NCI-H2196 treated with DMSO at 0.1 percent for 48 hours (cell line): Measurements from ENCODE around the gene DNAJB9.
"Not testable (repeated sequence)": the region's sequence is repeated elsewhere in the genome, so short reads cannot be mapped to it uniquely, and the experiment has no call there.

Experiments
- DNase-seq: peaks from one replicate; lab custom pipeline; 2025; ENCODE audit not compliant: unreplicated experiment; lab: John Stamatoyannopoulos, UW

The DNAJB9 gene

DNA sequence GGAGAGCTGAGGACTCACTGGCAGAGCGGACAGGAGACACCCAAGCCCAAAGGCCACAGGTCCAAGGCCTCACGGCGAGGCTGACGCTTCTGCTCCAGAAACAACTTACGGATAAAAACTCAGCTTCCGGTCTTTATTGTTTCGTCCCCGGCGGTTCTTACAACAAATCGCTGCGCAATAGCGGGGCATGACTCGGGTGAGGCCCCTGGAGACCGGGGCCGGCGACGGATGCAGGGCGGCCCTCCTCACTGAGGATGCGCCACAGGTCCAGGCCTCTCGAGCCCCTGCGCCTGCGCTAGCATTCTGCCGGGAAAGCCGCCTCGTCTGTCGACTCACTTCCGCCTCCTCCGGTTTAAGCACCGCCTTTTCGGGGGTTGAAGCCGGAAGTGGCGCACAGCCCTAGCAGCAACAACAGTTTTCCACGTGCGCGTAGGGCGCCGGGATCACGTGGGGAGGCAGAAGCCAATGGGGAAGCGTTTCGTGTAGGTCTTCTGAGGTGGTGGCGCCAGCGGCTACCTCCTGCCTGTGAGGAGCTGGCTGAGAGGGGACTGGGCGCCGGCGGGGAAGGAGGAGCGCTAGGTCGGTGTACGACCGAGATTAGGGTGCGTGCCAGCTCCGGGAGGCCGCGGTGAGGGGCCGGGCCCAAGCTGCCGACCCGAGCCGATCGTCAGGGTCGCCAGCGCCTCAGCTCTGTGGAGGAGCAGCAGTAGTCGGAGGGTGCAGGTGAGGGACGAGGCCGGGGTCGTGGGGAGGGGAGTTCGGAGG, at the start of gene DNAJB9, which contains the start of gene THAP5:
Gene DNAJB9, plus strand, starts transcription at position 494 of the 765 bp plus-strand sequence. CDS start 1,853 bp downstream, outside the sequence.
Gene THAP5, minus strand, starts transcription at position 326 of the 765 bp plus-strand sequence. Its CDS starts 137 bp downstream, at position 189.
- DNase-seq = peak; percentile 98

GRCh38 chr7:108522780-108523179, 46.9 kb upstream of the DNAJB9 start:
- DNase-seq = no peak

GRCh38 chr7:108525327-108525984, 44.2 kb upstream of the DNAJB9 start:
- DNase-seq = no peak

DNA sequence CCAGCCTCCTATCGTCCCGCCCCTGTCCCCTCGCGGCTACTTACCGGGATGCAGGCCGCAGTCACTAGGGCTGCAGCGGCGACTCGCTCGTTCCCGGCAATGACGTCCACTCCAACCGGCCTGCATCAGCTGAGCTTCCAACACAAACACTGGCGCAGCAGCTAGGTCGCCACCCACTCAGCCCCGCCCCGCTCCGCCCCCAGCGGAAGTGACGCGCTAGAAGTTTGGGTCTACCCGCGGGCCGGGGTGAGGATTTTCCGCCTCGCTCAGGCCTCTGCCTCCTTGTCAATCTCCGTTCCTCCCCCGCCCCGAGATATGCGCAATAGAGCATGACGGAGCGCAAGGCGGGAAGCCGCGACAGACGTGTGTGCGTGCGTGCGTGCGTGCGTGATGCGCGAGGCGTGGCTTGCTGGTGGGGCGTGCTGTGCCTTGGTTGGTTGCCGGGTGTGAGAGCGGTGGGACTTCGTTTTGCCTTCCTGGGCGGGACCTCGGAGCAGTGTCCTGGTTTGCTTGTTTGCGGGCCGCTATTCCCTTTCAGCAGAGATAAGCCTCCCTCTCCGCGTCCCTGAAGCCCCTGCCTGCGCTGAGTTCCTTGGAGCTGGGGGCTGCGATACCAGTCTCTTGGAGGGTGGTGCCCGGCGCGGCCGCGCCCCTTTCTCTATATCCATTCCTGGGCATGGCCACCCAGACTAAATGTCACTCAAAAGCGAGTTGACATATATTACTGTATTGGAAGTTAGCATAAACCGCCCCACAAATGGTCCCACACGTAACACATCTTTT, 43.5 kb upstream of the DNAJB9 start, which contains the start of gene PNPLA8:
Gene PNPLA8, minus strand, starts transcription at position 151 of the 783 bp plus-strand sequence. CDS start 10,644 bp downstream, outside the sequence.
- peak; percentile 97 for DNase-seq

GRCh38 chr7:108526768-108527017, 43.0 kb upstream of the DNAJB9 start:
- no peak for DNase-seq

DNA sequence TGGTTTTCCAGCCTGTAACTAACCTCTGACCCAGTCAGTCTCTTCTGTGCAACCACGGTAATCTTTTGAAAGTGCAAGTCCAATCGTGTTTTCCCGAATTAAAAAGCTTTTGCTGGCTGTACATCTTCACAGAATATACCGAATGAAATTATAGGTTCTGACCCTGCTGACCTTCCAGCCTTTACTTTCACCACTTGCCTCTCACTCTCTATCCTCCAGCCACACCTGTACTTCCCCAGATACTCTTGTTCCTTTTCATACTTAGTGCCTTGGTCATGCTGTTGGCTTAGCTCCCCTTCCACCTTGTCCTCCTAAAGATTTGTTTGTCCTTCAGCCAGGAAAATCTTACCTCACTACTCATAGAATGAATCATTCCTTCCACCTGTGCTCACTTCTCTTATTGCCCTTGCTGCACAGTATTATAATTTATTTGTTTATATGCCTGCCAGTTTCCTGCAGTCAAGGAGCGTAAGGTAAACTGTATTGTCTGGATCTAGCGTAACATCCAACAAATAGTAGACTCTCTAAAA, 41.4 kb upstream of the DNAJB9 start:
- peak; percentile 22 for DNase-seq

DNA sequence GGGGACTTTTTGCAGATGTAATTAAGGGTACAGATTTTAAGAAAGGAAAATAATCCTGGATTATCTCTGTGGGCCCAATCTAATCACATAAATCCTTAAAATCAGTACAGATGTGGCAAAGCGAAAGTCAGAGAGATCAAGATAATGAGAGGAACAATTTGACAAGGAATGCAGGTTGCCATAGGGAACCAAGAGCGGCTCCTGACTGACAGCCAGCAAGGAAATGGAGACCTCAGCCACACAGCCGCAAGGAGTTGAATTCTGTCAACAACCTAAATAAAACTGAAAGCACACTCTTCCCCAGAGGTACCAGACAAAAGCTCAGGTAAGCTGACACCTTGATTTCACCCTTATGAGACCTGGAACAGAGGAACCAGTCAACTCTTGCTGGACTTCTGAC, 40.3 kb upstream of the DNAJB9 start:
- peak; percentile 45 for DNase-seq

DNA sequence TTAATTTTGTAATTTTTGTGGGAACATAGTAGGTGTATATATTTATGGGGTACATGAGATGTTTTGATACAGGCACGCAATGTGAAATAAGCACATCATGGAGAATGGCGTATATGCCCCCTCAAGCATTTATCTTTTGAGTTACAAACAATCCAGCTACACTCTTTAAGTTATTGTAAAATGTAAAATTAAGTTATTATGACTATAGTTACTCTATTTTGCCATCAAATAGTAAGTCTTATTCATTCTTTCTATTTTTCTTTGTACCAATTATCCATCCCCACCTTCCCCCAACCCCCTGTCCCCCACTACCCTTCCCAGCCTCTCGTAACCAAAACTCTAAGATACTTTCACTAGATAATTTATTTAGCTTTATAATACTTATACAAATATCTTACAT, 36.0 kb upstream of the DNAJB9 start:
- no peak for DNase-seq

DNA sequence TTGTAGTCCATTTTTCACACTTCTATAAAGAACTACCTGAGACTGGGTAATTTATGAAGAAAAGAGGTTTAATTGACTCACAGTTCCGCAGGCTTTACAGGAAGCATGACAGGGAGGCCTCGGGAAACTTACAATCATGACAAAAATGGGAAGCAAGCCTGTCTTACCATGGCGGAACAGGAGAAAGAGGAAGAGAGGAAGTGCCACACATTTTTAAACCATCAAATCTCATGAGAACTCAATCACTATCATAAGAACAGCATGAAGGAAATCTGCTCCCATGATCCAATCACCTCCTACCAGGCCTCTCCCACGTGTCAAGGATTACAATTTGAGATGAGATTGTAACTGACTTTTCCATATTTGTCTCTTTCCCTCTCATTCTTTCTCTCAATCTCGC, 34.4 kb upstream of the DNAJB9 start:
- no peak for DNase-seq

- no peak for DNase-seq
Observed at GRCh38 chr7:108535744-108536143, 33.9 kb upstream of the DNAJB9 start.

- no peak for DNase-seq
Observed at GRCh38 chr7:108537229-108537628, 32.4 kb upstream of the DNAJB9 start.

GRCh38 chr7:108538236-108538635, 31.4 kb upstream of the DNAJB9 start:
- DNase-seq = not testable (repeated sequence)

DNA sequence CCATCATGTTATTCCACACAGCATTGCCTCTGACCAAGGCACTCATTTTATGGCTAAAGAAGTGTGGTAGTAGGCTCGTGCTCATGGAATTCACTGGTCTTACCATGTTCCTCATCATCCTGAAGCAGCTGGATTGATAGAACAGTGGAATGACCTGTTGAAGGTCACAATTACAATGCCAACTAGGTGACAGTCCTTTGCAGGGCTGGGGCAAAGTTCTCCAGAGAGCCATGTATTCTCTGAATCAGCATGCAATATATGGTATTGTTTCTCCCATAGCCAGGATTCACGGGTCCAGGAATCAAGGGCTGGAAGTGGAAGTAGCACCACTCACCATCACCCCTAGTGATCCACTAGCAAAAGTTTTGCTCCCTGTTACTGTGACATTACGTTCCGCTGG, 31.0 kb upstream of the DNAJB9 start:
- DNase-seq = not testable (repeated sequence)

GRCh38 chr7:108541478-108541877, 28.2 kb upstream of the DNAJB9 start:
- no peak for DNase-seq

- DNase-seq = not testable (repeated sequence)
Observed at GRCh38 chr7:108548141-108548896, 21.4 kb upstream of the DNAJB9 start.

- DNase-seq = not testable (repeated sequence)
Observed at GRCh38 chr7:108556665-108557064, 13.0 kb upstream of the DNAJB9 start.

DNA sequence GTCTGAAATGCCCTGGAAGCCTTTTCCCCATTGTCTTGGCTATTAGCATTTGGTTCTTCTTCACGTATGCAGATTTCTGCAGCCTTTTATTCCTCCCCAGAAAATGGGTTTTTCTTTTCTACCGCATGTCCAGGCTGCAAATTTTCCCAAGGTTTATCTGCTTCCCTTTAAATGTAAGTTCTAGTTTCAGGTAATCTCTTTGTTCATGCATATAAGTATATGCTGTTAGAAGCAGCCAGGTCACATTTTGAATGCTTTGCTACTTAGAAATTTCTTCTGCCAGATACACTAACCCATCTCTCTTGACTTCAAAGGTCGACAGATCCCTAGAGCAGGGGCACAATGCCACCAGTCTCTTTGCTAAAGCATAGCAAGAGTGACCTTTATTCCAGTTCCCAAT, 12.5 kb upstream of the DNAJB9 start:
- no peak for DNase-seq

- no peak for DNase-seq
Observed at GRCh38 chr7:108557617-108558016, 12.1 kb upstream of the DNAJB9 start.

DNA sequence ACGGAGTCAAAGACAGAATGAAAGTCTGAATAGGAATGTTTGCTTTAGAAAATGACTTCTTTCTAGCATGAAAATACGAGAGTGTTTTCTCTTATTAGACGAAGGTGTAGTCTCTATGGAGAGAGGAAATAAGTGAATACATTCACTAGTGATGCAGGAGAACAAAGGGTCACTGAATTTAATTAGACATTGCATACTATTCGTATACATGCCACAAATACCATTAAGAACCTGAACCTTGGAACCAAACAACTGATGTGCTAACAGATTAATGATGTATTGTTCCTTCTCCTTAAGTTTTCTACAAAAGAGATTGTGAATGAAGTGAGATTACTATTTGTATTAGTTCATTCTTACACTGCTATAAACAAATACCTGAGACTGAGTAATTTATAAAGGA, 10.4 kb upstream of the DNAJB9 start:
- no peak for DNase-seq

DNA sequence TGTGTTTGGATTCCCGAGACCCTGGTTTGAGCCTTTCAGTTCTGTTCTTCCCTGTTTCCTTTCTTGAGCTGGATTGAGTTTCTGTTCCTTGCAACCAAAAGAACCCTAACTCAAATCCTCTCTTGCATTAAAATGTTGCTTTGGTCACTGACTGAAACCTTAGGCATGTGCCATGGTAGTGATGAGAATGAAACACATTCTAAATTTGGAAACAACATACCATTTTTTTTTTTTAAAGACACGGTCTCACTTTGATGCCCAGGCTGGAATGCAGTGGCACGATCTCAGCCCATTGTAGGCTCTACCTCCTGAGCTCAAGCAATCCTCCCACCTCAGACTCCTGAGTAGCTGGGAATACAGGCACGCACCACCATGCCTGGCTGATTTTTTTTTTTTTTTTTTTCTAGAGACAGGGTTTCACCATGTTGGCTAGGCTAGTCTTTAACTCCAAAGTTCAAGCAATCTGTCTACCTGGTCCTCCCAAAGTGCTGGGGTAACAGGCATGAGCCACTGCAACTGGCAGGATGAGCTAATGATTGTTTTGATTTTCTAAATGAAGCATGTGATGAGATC, 8.5 kb upstream of the DNAJB9 start:
- no peak for DNase-seq
